OCI-LY3 (cell line): ENCODE measurements around the gene GTF2E1.

Experiments used
- H2AFZ ChIP-seq: fragments of 200-600, 300-600 bp; shearing (Covaris generic); 2 replicates; pipeline ENCODE4 v1.6.0; 2014; ENCODE audit warnings: antibody characterized with exemption, low read depth, low read length
- H3K27ac ChIP-seq: fragments of 200-600, 300-600 bp; sonication (generic); 2 replicates; pipeline ENCODE4 v1.5.1; 2014; ENCODE audit warnings: mild to moderate bottlenecking, low read length, moderate library complexity, mixed read lengths
- H3K27me3 ChIP-seq: fragments of 200-600, 300-600 bp; sonication (generic); 2 replicates; pipeline ENCODE4 v1.6.1; 2014; ENCODE audit warnings: low read depth, low read length, mixed read lengths
- H3K36me3 ChIP-seq: fragments of 200-600, 300-600 bp; sonication (generic); replicated peaks from 2 replicates; pipeline ENCODE3; 2014; ENCODE audit warnings: low read depth, low read length, mixed read lengths
- H3K4me1 ChIP-seq: fragments of 300-600, 200-600 bp; sonication (generic); 2 replicates; pipeline ENCODE4 v1.6.1; 2014; ENCODE audit warnings: low read length, mixed read lengths
- H3K4me2 ChIP-seq: fragments of 200-600, 300-600 bp; sonication (generic); 2 replicates; pipeline ENCODE4 v1.6.1; 2014; ENCODE audit warnings: low read length, mixed read lengths
- H3K4me3 ChIP-seq: fragments of 300-600, 200-600 bp; sonication (generic); 2 replicates; pipeline ENCODE4 v1.5.1; 2014; ENCODE audit warnings: antibody characterized with exemption, mild to moderate bottlenecking, low read length, moderate library complexity
- H3K79me2 ChIP-seq: fragments of 300-600, 200-600 bp; shearing (Covaris generic); 2 replicates; pipeline ENCODE4 v1.6.1; 2014; ENCODE audit warnings: mild to moderate bottlenecking, low read length, mixed read lengths
- H3K9ac ChIP-seq: fragments of 300-600, 200-600 bp; shearing (Covaris generic); 2 replicates; pipeline ENCODE4 v1.6.0; 2014; ENCODE audit warnings: mild to moderate bottlenecking, low read length, moderate library complexity
- H3K9me3 ChIP-seq: fragments of 200-600, 300-600 bp; shearing (Covaris generic); 2 replicates; pipeline ENCODE4 v1.6.1; 2014; ENCODE audit warnings: low read length, mixed read lengths; ENCODE audit not compliant: insufficient read depth
- H4K20me1 ChIP-seq: fragments of 200-600, 300-600 bp; sonication (generic); 2 replicates; pipeline ENCODE4 v1.6.1; 2016; ENCODE audit warnings: low read length, mixed read lengths; ENCODE audit not compliant: insufficient read depth
- EZH2phosphoT487 ChIP-seq: fragments of 200-600 bp; shearing (Covaris generic); IDR thresholded peaks from 2 replicates; pipeline ENCODE4 v1.6.1; 2018; ENCODE audit warnings: antibody characterized with exemption, mixed run types, low read depth
- TF ChIP-seq, protein P1 (sequence below): fragments of 200-600, 300-600 bp; sonication (generic); IDR thresholded peaks from 2 replicates; pipeline ENCODE4 v1.5.1; 2014; ENCODE audit warnings: antibody characterized with exemption, low read length, low read depth

GTF2E1 gene

GRCh38 chr3:120802916-120803315 lies 60.4 kb downstream of the GTF2E1 start:
- H3K4me1 ChIP-seq: peaks cover 4% of the 10 kb centered on the region
- H3K27ac ChIP-seq: no peak overlapping the region
- H3K79me2 ChIP-seq: no peaks in the 10 kb centered on the region
- no peaks in the 10 kb centered on the region for H3K36me3 ChIP-seq
- no peak overlapping the region for H2AFZ ChIP-seq
- H3K9ac ChIP-seq: no peak overlapping the region
- no peaks in the 10 kb centered on the region for H4K20me1 ChIP-seq
- H3K27me3 ChIP-seq: no peaks in the 10 kb centered on the region
- no peak overlapping the region for H3K4me3 ChIP-seq
- no peak for TF ChIP-seq EZH2phosphoT487
- TF ChIP-seq, protein P1, sequence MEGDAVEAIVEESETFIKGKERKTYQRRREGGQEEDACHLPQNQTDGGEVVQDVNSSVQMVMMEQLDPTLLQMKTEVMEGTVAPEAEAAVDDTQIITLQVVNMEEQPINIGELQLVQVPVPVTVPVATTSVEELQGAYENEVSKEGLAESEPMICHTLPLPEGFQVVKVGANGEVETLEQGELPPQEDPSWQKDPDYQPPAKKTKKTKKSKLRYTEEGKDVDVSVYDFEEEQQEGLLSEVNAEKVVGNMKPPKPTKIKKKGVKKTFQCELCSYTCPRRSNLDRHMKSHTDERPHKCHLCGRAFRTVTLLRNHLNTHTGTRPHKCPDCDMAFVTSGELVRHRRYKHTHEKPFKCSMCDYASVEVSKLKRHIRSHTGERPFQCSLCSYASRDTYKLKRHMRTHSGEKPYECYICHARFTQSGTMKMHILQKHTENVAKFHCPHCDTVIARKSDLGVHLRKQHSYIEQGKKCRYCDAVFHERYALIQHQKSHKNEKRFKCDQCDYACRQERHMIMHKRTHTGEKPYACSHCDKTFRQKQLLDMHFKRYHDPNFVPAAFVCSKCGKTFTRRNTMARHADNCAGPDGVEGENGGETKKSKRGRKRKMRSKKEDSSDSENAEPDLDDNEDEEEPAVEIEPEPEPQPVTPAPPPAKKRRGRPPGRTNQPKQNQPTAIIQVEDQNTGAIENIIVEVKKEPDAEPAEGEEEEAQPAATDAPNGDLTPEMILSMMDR: no peak
- no peaks in the 10 kb centered on the region for H3K9me3 ChIP-seq
- H3K4me2 ChIP-seq: no peak overlapping the region

DNA sequence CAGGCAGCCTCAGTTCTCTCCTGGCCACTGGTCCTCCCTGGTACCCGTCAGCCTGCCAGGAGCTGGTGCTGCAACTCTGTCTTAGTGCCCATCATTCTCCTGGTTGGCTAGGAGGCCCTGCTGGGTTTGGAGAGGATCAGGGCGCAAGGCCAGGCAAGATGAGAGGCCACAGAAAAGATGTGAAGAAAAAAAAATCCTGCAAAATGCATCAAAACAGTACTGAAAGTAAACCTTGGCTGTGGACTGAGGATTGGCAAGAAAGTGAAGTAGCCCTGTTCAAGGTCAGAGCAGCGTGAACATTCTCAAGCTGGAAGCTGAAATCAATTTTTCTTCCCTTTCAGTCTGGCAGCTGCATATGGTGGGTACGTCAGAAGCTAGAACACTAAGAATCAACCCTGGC lies 74.2 kb downstream of the GTF2E1 start:
- Histone ChIP-seq H4K20me1 (no peaks in the 10 kb centered on the region), H3K27me3 (no peaks in the 10 kb centered on the region), H3K79me2 (no peaks in the 10 kb centered on the region), H3K4me3 (no peak overlapping the region), H2AFZ (no peak overlapping the region), H3K4me2 (no peak overlapping the region), H3K27ac (no peak overlapping the region), H3K36me3 (no peaks in the 10 kb centered on the region), H3K9ac (no peak overlapping the region), H3K9me3 (no peaks in the 10 kb centered on the region), H3K4me1 (peaks cover 6% of the 10 kb centered on the region)
- TF ChIP-seq, protein P1: no peak

GRCh38 chr3:120820748-120821147 lies 78.2 kb downstream of the GTF2E1 start:
- TF ChIP-seq, protein P1: no peak
- no peak for TF ChIP-seq EZH2phosphoT487

GRCh38 chr3:120821426-120821825 lies 78.9 kb downstream of the GTF2E1 start:
- Histone ChIP-seq H3K79me2 (no peaks in the 10 kb centered on the region), H3K4me3 (no peak overlapping the region), H3K9me3 (no peaks in the 10 kb centered on the region), H3K4me1 (peaks cover 6% of the 10 kb centered on the region), H4K20me1 (no peaks in the 10 kb centered on the region), H3K9ac (no peak overlapping the region), H3K27ac (no peak overlapping the region), H2AFZ (no peak overlapping the region), H3K4me2 (no peak overlapping the region), H3K27me3 (no peaks in the 10 kb centered on the region; the same call in 1 of the 2 replicates), H3K36me3 (no peaks in the 10 kb centered on the region)
- TF ChIP-seq, protein P1: no peak
- TF ChIP-seq EZH2phosphoT487: no peak

More at GRCh38 chr3:120820748-120821147, 78.2 kb downstream of the GTF2E1 start:
- peaks cover 6% of the 10 kb centered on the region for H3K4me1 ChIP-seq
- no peaks in the 10 kb centered on the region for H3K36me3 ChIP-seq
- no peak overlapping the region for H2AFZ ChIP-seq
- H4K20me1 ChIP-seq: no peaks in the 10 kb centered on the region
- no peaks in the 10 kb centered on the region; the same call in 1 of the 2 replicates for H3K27me3 ChIP-seq
- no peaks in the 10 kb centered on the region for H3K9me3 ChIP-seq
- no peak overlapping the region for H3K9ac ChIP-seq
- H3K4me3 ChIP-seq: no peak overlapping the region
- no peaks in the 10 kb centered on the region for H3K79me2 ChIP-seq
- no peak overlapping the region for H3K4me2 ChIP-seq
- H3K27ac ChIP-seq: no peak overlapping the region
